GM21825 (cell line): ENCODE results near the gene RERE.
"Not testable (repeated sequence)": the region's sequence is repeated elsewhere in the genome, so short reads cannot be mapped to it uniquely, and the experiment has no call there.

Source experiments
- ATAC-seq: cut with Tn5 transposase; IDR thresholded peaks from one replicate; pipeline ENCODE4 v1.9.1; 2021; ENCODE audit warnings: mild to moderate bottlenecking, moderate library complexity; ENCODE audit not compliant: unreplicated experiment

RERE gene

DNA sequence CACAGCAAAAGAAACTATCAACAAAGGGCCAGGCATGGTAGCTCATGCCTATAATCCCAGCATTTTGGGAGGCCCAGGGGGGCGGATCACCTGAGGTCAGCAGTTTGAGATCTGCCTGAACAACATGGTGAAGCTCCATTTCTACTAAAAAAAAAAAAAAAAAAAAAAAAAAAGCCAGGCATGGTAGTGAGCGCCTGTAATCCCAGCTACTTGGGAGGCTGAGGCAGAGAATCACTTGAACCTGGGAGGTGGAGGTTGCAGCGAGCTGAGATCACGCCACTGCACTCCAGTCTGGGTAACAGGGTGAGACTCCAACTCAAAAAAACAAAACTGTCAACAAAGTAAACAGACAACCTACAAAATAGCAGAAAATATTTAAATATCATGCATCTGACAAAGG is 122.0 kb downstream of the RERE start:
- not testable (repeated sequence) for ATAC-seq

GRCh38 chr1:8693107-8693506 is 124.3 kb downstream of the RERE start:
- ATAC-seq: no peak

DNA sequence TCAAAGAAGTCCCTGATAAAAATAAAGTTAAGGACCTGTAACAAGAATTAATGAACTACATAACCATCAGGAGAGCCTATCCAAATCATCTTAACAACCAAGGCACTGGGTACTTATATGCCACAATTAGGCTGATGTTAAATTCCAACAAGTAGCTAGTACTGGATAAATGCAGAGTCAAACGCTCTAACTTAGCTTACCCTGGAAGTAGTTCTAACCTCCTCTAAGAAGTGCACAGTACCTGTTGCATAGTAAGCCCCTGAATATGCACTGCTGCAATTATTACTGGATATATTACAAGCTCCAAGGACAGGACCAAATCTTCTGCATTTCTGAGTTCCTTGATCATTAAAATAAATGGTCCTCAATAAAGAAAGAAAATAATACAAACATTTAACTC is 125.8 kb downstream of the RERE start:
- no peak for ATAC-seq

DNA sequence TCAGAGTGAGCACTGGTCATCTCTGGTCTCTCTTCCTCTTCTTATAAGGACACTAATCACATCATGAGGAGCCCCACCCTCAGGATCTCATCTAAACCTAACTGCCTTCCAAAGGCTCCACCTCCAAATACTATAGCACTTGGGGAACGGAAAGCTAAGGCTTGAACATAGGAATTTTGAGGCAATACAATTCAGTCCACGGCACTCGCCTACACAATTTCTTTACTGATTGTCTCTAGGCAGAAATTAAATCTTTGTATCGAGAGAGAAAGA is 127.3 kb downstream of the RERE start:
- ATAC-seq: no peak

- ATAC-seq: no peak
Observed at GRCh38 chr1:8689431-8690252, 127.8 kb downstream of the RERE start.

DNA sequence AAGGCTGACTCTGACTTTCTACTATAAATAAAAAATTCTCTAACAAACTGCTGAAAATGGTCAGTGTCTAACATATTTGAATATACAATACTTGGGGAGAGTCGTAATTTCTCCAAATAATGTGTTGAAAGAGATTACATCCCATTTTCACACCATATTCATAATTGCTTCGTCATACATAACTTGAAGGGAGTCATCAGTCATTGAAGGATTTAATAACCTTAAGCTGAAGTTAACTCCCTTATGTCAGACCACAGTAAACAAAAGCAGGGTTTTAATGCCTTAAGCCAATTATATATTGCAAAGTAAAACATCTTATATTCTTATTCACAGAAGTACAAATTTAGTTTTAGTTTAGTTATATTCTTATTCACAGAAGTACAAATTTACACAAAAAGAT is 129.9 kb downstream of the RERE start:
- ATAC-seq: no peak

- ATAC-seq: no peak
Observed at GRCh38 chr1:8687039-8687438, 130.4 kb downstream of the RERE start.

DNA sequence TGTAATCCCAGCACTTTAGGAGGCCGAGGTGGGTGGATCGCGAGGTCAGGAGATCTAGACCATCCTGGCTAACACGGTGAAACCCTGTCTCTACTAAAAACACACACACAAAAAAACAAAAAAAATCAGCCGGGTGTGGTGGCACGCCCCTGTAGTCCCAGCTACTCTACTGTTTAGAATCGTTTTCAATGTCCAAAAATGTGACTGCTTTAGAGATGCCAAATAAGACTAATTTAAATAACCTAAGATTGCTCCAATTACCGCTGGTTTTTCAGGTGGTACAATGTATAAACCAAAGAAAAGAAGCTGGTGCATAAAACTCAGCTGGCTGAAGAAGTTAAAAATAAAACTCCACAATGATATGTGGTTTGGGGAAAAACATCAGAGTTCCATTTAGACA is 132.0 kb downstream of the RERE start:
- no peak for ATAC-seq

DNA sequence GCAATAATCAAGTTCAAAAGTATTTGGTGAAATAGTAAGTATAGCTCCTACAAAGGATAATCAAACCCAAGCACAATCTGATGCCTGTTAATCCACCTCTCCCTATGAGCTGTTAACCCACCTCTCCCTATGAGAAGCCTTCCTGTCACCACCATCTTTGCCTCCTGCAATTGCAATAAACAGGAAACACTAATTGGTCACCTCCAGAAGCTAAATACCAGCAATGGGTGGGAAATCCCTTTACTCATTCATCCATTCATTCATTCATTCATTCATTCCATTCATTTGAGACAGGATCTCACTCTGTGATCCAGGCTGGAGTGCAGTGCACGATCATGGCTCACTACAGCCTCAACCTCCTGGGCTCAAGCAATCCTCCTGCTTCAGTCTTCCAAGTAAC is 132.8 kb downstream of the RERE start:
- ATAC-seq: no peak

DNA sequence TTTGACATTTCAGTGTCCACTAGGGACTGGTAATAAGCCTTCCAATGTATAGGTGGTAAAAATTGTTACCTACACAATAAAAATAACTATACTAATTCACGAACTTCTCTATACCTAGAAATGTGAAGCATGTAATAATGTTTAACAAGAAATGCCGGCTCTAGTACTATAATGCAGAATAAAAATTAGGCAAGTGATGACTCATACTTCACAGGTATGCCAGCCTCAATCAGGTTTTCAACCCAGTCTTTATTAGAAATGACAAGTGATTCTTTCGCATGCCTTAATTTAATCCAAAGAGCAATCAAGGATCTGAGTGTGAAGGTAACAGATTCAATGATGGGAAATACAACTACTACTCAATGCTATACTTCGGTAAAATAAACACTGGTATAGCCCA is 134.9 kb downstream of the RERE start:
- ATAC-seq: no peak

DNA sequence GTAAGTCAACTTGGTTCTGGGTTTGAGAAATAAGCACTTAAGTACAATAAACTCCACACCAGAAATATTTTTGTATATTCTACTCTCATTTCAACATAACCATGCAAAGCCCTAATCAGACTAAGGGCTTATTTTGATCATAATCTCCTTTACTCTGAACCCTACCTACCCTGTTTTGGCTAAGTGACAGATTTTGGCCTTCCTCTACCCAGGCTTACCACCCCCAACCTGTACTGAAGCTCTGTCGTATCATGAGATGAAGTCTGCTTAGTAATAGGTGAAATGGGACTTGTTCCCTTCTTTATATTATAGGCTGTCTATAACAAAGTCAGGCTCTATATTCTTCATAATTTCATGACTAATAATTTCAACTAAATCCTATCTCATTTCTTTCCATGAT is 135.5 kb downstream of the RERE start:
- no peak for ATAC-seq

DNA sequence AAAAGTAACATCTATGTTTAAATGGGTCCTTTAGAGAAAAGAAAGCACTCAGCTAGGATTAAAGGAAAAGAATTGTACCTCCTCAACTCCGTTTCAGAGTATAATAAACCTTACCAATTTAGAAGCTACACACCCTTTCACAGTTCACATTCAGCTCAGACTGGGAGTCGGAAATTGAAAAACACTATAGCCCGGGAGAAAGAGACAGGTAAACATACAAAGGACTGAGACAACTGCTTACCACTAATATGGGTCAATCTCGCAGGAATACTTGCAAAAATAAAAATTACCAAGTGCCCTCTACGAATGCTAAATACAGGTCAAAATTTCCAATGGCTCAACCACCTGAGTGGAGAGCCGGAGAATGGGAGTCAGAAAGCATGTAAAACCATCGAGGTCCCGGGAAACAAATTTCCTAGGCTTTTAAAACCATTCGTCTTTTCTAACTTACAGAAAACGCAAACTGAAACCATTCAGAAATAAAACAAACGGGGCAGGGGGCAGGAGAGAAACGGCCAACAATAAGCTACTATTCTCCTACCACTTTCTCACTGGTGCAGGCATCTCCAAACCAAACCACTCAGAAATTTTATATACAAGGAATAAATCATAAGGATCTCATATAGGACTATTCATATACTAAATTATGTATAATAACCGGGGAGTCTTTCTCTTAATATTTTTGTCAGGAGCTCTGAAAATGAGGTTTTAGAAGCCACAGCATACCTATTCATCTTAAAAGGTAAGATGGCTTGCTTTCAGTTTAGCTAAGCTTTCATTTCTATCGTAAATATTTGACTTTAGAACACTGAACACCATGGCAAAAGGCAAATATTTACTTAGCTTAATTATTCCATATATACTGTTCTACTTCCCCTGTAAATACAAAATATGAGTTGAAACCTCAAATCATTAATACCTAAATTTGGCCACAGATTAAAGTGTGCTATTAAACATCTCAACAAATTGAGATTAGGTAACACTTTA is 136.5 kb downstream of the RERE start:
- ATAC-seq: no peak

DNA sequence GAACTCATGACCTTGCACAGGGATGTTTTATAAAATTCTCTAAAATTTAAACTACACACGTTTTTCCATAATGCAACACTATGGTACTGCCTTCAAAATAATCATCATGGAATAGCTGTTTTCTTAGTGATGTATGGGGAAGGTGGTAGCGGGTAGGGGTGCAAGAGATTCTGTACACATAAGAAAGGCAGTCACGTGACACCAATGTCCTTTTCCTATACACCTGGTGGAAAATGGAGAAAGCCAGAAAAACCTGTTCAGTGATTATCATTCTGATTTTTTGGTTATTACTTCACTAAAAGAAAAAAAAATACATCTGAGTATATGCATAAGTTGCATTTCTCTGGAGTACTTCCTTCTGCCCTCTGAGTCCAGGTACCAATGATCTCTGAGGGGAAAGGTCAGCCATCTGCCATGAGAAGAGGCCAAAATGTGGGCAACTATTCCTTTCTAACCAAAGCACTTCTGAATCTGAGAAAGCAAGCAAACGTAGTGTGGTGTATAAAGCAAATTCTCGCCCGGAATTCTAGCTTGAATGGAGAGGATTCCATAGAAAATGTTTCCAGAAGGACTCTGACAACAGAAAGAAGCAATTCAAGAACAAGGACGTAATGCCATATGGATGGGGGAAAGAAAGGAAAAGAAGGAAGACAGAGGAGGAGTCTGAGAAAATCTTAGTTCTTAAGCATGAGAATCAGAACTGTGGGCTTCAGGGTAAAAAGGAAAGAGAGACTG is 137.3 kb downstream of the RERE start:
- ATAC-seq: no peak

- no peak for ATAC-seq
Observed at GRCh38 chr1:8679395-8679800, 138.0 kb downstream of the RERE start.

- no peak for ATAC-seq
Observed at GRCh38 chr1:8678673-8679394, 138.6 kb downstream of the RERE start.

GRCh38 chr1:8677782-8678181 is 139.7 kb downstream of the RERE start:
- no peak for ATAC-seq

- no peak for ATAC-seq
Observed at GRCh38 chr1:8676813-8677212, 140.6 kb downstream of the RERE start.

DNA sequence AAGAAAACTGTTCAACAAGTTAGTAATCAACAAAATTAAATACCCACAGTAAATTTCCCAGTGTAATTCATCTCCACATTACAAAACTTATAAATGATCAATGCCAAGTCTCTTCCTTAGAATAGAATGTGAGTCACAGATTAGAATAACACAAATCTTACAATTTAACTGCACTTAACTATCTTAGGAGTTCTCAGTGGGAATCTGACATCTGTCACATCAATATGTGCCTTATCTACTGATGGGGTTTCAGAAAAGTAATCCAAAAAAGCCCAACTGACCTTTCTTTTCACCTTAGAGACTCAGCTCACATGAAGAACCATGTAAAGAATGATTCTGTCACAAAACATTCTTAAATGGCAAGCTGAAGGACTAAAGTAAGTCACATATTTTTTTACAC is 141.4 kb downstream of the RERE start:
- ATAC-seq: no peak

GRCh38 chr1:8674912-8675311 is 142.5 kb downstream of the RERE start:
- no peak for ATAC-seq

DNA sequence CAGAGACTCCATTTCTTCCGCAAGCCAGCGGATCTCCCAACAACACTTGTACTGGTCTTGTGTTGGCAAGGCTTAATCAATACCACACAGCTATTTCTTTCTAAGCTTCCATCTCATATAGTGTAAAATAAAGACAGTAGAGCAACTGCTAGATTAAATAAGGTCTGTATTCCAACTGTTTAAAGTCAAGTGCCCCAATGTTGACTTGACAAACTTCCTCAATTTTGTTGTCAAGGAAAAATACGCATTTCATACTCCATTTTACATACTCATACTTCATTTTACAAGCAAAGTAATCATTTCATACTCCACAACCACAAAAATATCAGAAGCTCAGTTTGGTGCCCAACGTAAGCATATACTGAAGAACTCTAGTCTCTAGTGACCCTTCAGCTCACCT is 143.0 kb downstream of the RERE start:
- no peak for ATAC-seq
